ENCODE measurements around the gene COL23A1. TPM values are rescaled to one million over a fixed set of nuclear protein-coding genes. Genes with fewer than 3 reads are reported as not detected.

The COL23A1 gene
- total and polyA plus RNA-seq, 2 of the 13 experiments (the other 11 are each of a cell fraction or from before 2014, with no cell fraction given), result not detected

GRCh38 chr5:178371362-178372111 lies 218.7 kb downstream of the COL23A1 start:
- FAIRE-seq (no peak), DNase-seq (ENCODE audit: low spot score) (no peak), ATAC-seq (no peak)
- no peaks in the 10 kb centered on the region for H3K36me3 ChIP-seq (replicated peaks in 1 of 2; ENCODE audit: control insufficient read depth in 1 of 2, insufficient read depth in 2 of 2, low read length in 2 of 2)
- no peak overlapping the region for H3K9ac ChIP-seq (ENCODE audit: insufficient read depth, low read depth, low read length)
- H3K9me3 ChIP-seq (ENCODE audit: low read length), result no peaks in the 10 kb centered on the region
- H3K79me2 ChIP-seq (ENCODE audit: insufficient read depth, low read length), result no peaks in the 10 kb centered on the region
- POLR2A ChIA-PET, result no interaction called here
- no TSS peak for BruUV-seq (replicated peaks)
- no peak overlapping the region for H3K4me3 ChIP-seq (replicated peaks in 1 of 3; ENCODE audit: insufficient read depth in 1 of 3, low read depth in 2 of 3, low read length in 3 of 3)
- H3K27ac ChIP-seq (ENCODE audit: extremely low read length, insufficient read depth, low read length), result no peak overlapping the region
- no peaks in the 10 kb centered on the region for H4K20me1 ChIP-seq (ENCODE audit: insufficient read depth, low read length)
- in situ Hi-C loops (cut with HindIII; ENCODE audit: extremely low pct_ligation_motif_present, low pct_unique_long_range_greater_than_20kb), result no loop called here
- TF ChIP-seq SIN3A (IDR thresholded peaks at IDR 0.05; ENCODE audit: borderline replicate concordance, low read depth, low read length) (no peak), REPIN1 (CRISPR knock-in tag; IDR thresholded peaks at IDR 0.05; ENCODE audit: borderline replicate concordance, low read depth) (no peak), ZNF124 (CRISPR knock-in tag; IDR thresholded peaks at IDR 0.05) (no peak), KLF15 (CRISPR knock-in tag; IDR thresholded peaks at IDR 0.05; ENCODE audit: borderline replicate concordance) (no peak), ZNF546 (CRISPR knock-in tag; conservative IDR thresholded peaks at IDR 0.05) (no peak), FOSL2 (CRISPR knock-in tag; IDR thresholded peaks at IDR 0.05) (no peak), ZNF160 (CRISPR knock-in tag; IDR thresholded peaks at IDR 0.05) (no peak), SOX5 (CRISPR knock-in tag; IDR thresholded peaks at IDR 0.05; ENCODE audit: borderline replicate concordance) (no peak), ZC3H4 (CRISPR knock-in tag; IDR thresholded peaks at IDR 0.05; ENCODE audit: borderline replicate concordance) (no peak), ZNF609 (CRISPR knock-in tag; IDR thresholded peaks at IDR 0.05; ENCODE audit: borderline replicate concordance) (no peak), STAT6 (CRISPR knock-in tag; IDR thresholded peaks at IDR 0.05; ENCODE audit: borderline replicate concordance) (no peak), NR2F2 (IDR thresholded peaks at IDR 0.05; ENCODE audit: borderline replicate concordance, low read depth) (no peak)
- WGBS (ENCODE audit: low lambda C conversion rate), result 23% methylated on average over 11 of the region's 24 CpGs
- no peaks in the 10 kb centered on the region for H3K4me1 ChIP-seq (ENCODE audit: insufficient read depth, low read length)
- CTCF ChIA-PET (ENCODE audit: low intra/inter-chr PET ratio, low total read pairs), result no interaction called here
- H3K4me2 ChIP-seq (ENCODE audit: low read depth, low read length), result no peak overlapping the region
- H2AFZ ChIP-seq (ENCODE audit: low read length), result no peak overlapping the region
- intact Hi-C loops (cut with micrococcal nuclease; ENCODE audit: unreplicated experiment), result no loop called here
- peaks cover 0 to 30% of the 10 kb centered on the region in 2 experiments; a peak in 4 of 5 replicates for H3K27me3 ChIP-seq (ENCODE audit: control insufficient read depth in 1 of 2, insufficient read depth in 2 of 2, low read length in 2 of 2)
